CD4-positive, CD25-positive, alpha-beta regulatory T cell (primary cell): ENCODE data around the gene USP12. TPM values are rescaled to one million over a fixed set of nuclear protein-coding genes. Genes with fewer than 3 reads are reported as not detected.
A peak's percentile ranks its signal among the peaks of the same experiment; 100 is the strongest.

Experiments
- ATAC-seq, 2 donors: fragments of 150-1000 bp; cut with Tn5 transposase; one replicate each; pipeline ENCODE4 v1.10.0; 2021; ENCODE audit warnings: low read depth in 2 of 2, moderate number of reproducible peaks in 2 of 2, moderate library complexity in 1 of 2
- DNase-seq, 3 donors: peaks; one replicate each; pipeline versions ENCODE4 v3.0.0 to v3.0.0-alpha.2; 2012 to 2022; ENCODE audit warnings: mixed read lengths in 1 of 3
- H3K27ac ChIP-seq: one replicate; pipeline ENCODE4 v1.7.0; 2013; ENCODE audit warnings: mild to moderate bottlenecking, low read length; ENCODE audit not compliant: insufficient read depth, poor library complexity, severe bottlenecking
- H3K27me3 ChIP-seq: one replicate; pipeline ENCODE4 v1.7.0; 2013; ENCODE audit warnings: low read length; ENCODE audit not compliant: control insufficient read depth, insufficient read depth
- H3K36me3 ChIP-seq: one replicate; pipeline ENCODE4 v1.7.0; 2013; ENCODE audit warnings: mild to moderate bottlenecking, low read length, moderate library complexity; ENCODE audit not compliant: control insufficient read depth, insufficient read depth
- H3K4me1 ChIP-seq: 2 replicates; pipeline ENCODE4 v1.7.0; 2013; ENCODE audit warnings: mild to moderate bottlenecking, low read length; ENCODE audit not compliant: insufficient read depth, control insufficient read depth, poor library complexity, severe bottlenecking
- H3K4me3 ChIP-seq: one replicate; pipeline ENCODE4 v1.7.0; 2013; ENCODE audit warnings: low read depth, mild to moderate bottlenecking, low read length, moderate library complexity
- H3K9me3 ChIP-seq, 2 experiments: 1 replicate in 1 of 2; 2 replicates in 1 of 2; pipeline ENCODE4 v1.7.0; 2013; ENCODE audit warnings: low read length in 2 of 2, mild to moderate bottlenecking in 1 of 2, moderate library complexity in 1 of 2; ENCODE audit not compliant: control insufficient read depth in 2 of 2
- H3K27ac Mint-ChIP-seq, 3 donors: one replicate each; pipeline ENCODE4 v1.8.0; 2020 to 2022; ENCODE audit warnings: mild to moderate bottlenecking in 3 of 3, mixed read lengths in 3 of 3, moderate library complexity in 2 of 3
- H3K27me3 Mint-ChIP-seq: one replicate; pipeline ENCODE4 v1.8.0; 2022; ENCODE audit warnings: mild to moderate bottlenecking, mixed read lengths
- H3K36me3 Mint-ChIP-seq: one replicate; pipeline ENCODE4 v1.8.0; 2020; ENCODE audit warnings: mixed read lengths
- H3K4me1 Mint-ChIP-seq, 4 donors: one replicate each; pipeline ENCODE4 v1.8.0; 2020 to 2022; ENCODE audit warnings: mixed read lengths in 4 of 4, mild to moderate bottlenecking in 1 of 4
- H3K4me3 Mint-ChIP-seq, 4 donors: one replicate each; pipeline ENCODE4 v1.8.0; 2020 to 2022; ENCODE audit warnings: mild to moderate bottlenecking in 4 of 4, mixed read lengths in 4 of 4, moderate library complexity in 3 of 4
- H3K9me3 Mint-ChIP-seq, 7 donors: one replicate each; pipeline ENCODE4 v1.8.0; 2020 to 2022; ENCODE audit warnings: mixed read lengths in 7 of 7, mild to moderate bottlenecking in 3 of 7, moderate library complexity in 2 of 7
- polyA plus RNA-seq, 4 donors: library from polyadenylated mRNA; unstranded; fragments of 300-500 nt; fragmentation: Illumina TruSeq; gene quantifications; one replicate each; pipeline ENCODE4 v1.2.3, GENCODE V29; 2021
- total RNA-seq: library from RNA; stranded (reverse); gene quantifications from one replicate; pipeline ENCODE4 v1.2.3, GENCODE V29; 2022

Gene USP12
- total and polyA plus RNA-seq, 5 donors from 2014 or later: 13.5 to 67.6 (median 16.9) TPM

- Mint-ChIP-seq H3K27ac (no peak overlapping the region), H3K4me3 (no peak overlapping the region), H3K4me1 (peaks cover 0 to 5% (median 2%) of the 10 kb centered on the region in 4 donors), H3K27me3 (peaks cover 9% of the 10 kb centered on the region), H3K36me3 (no peaks in the 10 kb centered on the region), H3K9me3 (peaks cover 0 to 2% (median 0%) of the 10 kb centered on the region in 7 donors)
- Histone ChIP-seq H3K4me3 (no peak overlapping the region), H3K27me3 (peaks cover 5% of the 10 kb centered on the region), H3K9me3 (no peaks in the 10 kb centered on the region), H3K27ac (no peak overlapping the region), H3K4me1 (no peaks in the 10 kb centered on the region), H3K36me3 (no peaks in the 10 kb centered on the region)
- DNase-seq (no peak), ATAC-seq (no peak)
Measured at GRCh38 chr13:27037171-27037570, 134.4 kb downstream of the USP12 start.

DNA sequence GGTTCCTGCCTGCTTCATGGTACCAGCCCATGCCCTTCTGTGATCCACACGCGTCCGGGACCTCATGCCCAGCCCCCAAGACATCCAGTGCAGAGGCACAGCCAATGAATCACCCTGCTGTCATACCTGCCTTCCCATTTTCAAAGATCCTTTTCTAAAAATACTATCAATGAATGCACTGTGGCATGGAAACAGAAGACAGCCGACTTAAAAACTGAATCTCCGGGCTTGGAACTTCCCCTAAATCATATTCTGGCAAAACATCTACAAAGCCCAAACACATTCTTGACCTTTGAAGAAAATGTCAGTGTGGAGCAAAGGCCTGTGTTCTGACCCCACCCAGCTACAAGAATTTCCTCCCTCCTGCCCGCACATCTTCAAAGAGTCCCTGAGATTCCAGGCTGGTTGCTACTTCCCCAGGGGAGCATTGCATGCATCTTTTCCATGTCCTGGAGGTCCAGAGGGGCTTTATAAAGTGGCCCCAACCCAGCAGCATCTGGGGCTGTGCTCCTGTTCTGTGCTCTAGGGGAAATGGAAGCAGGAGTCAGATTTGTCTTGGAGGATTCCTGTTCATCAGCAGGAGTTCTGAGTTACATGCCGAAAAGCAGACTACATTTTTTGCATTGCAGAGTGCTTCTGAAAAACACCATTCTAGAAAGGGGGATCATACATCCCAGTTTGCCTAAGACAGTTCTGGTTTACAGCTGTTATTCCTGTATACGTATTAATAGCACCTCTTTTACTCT is 135.2 kb downstream of the USP12 start:
- peaks cover 0 to 2% (median 0%) of the 10 kb centered on the region in 7 donors for H3K9me3 Mint-ChIP-seq
- no peaks in the 10 kb centered on the region for H3K36me3 Mint-ChIP-seq
- no peaks in the 10 kb centered on the region for H3K4me1 ChIP-seq
- H3K27ac Mint-ChIP-seq: no peak overlapping the region
- peaks cover 0 to 5% (median 2%) of the 10 kb centered on the region in 4 donors for H3K4me1 Mint-ChIP-seq
- H3K9me3 ChIP-seq: no peaks in the 10 kb centered on the region
- no peak for DNase-seq
- no peak for ATAC-seq
- H3K4me3 ChIP-seq: no peak overlapping the region
- no peaks in the 10 kb centered on the region for H3K36me3 ChIP-seq
- H3K27ac ChIP-seq: no peak overlapping the region
- H3K27me3 ChIP-seq: peaks cover 6% of the 10 kb centered on the region
- H3K4me3 Mint-ChIP-seq: no peak overlapping the region
- peaks cover 9% of the 10 kb centered on the region for H3K27me3 Mint-ChIP-seq

- Mint-ChIP-seq H3K4me3 (no peak overlapping the region), H3K9me3 (peaks cover 0 to 2% (median 0%) of the 10 kb centered on the region in 7 donors), H3K4me1 (peaks cover 0 to 5% (median 2%) of the 10 kb centered on the region in 4 donors), H3K27me3 (peaks cover 9% of the 10 kb centered on the region), H3K36me3 (no peaks in the 10 kb centered on the region), H3K27ac (no peak overlapping the region)
- no peaks in the 10 kb centered on the region for H3K9me3 ChIP-seq
- no peak overlapping the region for H3K4me3 ChIP-seq
- no peak overlapping the region for H3K27ac ChIP-seq
- H3K27me3 ChIP-seq: peaks cover 8% of the 10 kb centered on the region
- no peaks in the 10 kb centered on the region for H3K4me1 ChIP-seq
- ATAC-seq (no peak), DNase-seq (no peak)
- H3K36me3 ChIP-seq: no peaks in the 10 kb centered on the region
Measured at GRCh38 chr13:27035892-27036235, 135.7 kb downstream of the USP12 start.

DNA sequence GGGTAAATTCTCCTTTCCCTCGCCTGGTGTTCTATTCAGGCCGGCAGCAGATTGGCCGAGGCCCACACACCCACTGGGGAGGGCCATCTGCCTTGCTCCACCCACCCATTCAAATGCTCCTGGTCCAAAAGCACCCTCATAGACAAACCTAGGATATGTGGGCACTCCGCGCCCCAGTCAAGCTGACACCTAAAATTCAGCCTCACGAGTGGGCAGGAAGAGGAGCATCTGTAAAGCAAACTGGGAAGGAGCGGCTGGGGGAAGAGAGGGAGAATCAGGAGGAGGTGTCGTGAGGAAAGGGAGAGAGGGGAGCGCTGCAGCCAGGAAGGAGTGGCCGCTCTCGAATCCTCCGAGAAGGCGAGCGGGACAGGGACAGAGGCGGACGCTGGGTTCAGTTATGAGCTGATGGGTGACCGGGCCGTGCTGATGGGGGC is 136.9 kb downstream of the USP12 start:
- no peaks in the 10 kb centered on the region for H3K4me1 ChIP-seq
- H3K36me3 ChIP-seq: no peaks in the 10 kb centered on the region
- Mint-ChIP-seq H3K9me3 (peaks cover 0 to 2% (median 0%) of the 10 kb centered on the region in 7 donors), H3K27ac (peak overlapping the region in 1 of 3 donors; percentile 57), H3K4me1 (peaks cover 0 to 5% (median 2%) of the 10 kb centered on the region in 4 donors), H3K36me3 (no peaks in the 10 kb centered on the region), H3K27me3 (peaks cover 15% of the 10 kb centered on the region), H3K4me3 (no peak overlapping the region)
- H3K27me3 ChIP-seq: peaks cover 8% of the 10 kb centered on the region
- H3K4me3 ChIP-seq: no peak overlapping the region
- ATAC-seq (no peak), DNase-seq (no peak)
- H3K9me3 ChIP-seq: no peaks in the 10 kb centered on the region
- no peak overlapping the region for H3K27ac ChIP-seq

DNA sequence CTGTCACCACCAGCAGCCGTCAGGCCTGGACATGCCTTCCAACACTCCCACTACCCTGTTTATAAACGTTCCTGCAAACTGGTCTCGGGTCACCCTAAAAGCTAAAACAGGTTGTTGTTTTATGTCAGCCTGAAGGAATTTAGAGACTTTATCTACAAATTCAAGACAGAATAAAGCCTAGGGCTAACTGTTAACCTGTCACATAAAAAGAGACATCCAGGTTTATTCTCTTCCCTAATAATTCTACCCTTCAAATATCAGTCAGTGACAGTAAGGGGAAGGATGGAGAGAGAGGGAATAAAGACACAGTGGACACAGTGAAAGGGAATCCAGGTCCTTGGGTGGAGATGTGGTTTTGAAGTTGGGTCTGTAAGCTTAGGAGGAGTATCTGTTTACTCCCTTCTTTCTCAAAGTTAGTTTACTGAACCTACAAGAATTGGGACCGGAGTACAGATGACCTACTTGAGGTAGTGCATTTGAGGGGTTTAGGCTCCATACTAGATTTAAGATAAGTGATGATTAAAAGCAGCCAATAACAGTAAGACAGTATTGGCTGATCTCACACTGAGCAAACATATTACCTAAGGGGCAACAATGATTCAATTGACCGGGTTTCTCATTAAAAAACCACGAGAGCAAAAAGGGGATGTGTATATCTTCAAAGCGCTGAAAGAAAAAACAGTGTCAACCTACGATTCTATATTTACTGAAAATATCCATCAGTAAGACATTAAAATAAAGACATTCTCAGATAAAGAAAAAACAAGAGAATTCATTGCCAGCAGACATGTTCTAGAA is 142.7 kb downstream of the USP12 start:
- H3K9me3 Mint-ChIP-seq: peaks cover 0 to 2% (median 0%) of the 10 kb centered on the region in 7 donors
- H3K27me3 ChIP-seq: peaks cover 7% of the 10 kb centered on the region
- H3K9me3 ChIP-seq: no peaks in the 10 kb centered on the region
- no peak overlapping the region for H3K27ac ChIP-seq
- H3K36me3 ChIP-seq: no peaks in the 10 kb centered on the region
- H3K27ac Mint-ChIP-seq: no peak overlapping the region
- no peaks in the 10 kb centered on the region for H3K4me1 ChIP-seq
- no peak overlapping the region for H3K4me3 Mint-ChIP-seq
- H3K27me3 Mint-ChIP-seq: peaks cover 33% of the 10 kb centered on the region
- peaks cover 0 to 2% (median 0%) of the 10 kb centered on the region in 4 donors for H3K4me1 Mint-ChIP-seq
- H3K36me3 Mint-ChIP-seq: no peaks in the 10 kb centered on the region
- ATAC-seq (no peak), DNase-seq (no peak)
- H3K4me3 ChIP-seq: no peak overlapping the region

- ATAC-seq: no peak
- Histone ChIP-seq H3K9me3 (no peaks in the 10 kb centered on the region), H3K4me3 (no peak overlapping the region), H3K4me1 (no peaks in the 10 kb centered on the region), H3K27me3 (peaks cover 7% of the 10 kb centered on the region), H3K27ac (no peak overlapping the region), H3K36me3 (no peaks in the 10 kb centered on the region)
- Mint-ChIP-seq H3K9me3 (peaks cover 0 to 2% (median 0%) of the 10 kb centered on the region in 7 donors), H3K4me3 (no peak overlapping the region), H3K27me3 (peaks cover 30% of the 10 kb centered on the region), H3K27ac (no peak overlapping the region), H3K4me1 (peaks cover 0 to 2% (median 0%) of the 10 kb centered on the region in 4 donors), H3K36me3 (no peaks in the 10 kb centered on the region)
- no peak for DNase-seq
Measured at GRCh38 chr13:27027086-27027667, 144.4 kb downstream of the USP12 start.

DNA sequence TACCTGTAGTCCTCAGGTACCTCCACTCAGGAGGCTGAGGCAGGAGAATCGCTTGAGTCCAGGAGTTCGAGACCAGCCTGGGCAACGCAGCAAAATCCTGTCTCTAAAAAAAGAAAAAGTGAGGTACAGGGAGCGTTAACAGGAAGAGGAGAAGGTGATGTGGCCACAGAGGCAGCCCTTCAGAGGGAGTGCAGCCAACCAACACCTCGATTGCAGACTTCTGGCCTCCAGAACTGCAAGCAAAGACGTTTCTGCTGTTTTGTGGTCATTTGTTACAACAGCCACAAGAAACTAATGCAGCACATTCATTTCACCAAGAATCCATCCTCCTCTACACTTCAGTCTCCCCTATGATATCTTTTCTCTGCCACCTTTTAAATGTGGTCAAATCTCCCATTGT is 145.2 kb downstream of the USP12 start:
- no peaks in the 10 kb centered on the region for H3K36me3 Mint-ChIP-seq
- Histone ChIP-seq H3K27ac (no peak overlapping the region), H3K9me3 (no peaks in the 10 kb centered on the region), H3K4me1 (no peaks in the 10 kb centered on the region), H3K36me3 (no peaks in the 10 kb centered on the region), H3K4me3 (no peak overlapping the region), H3K27me3 (peaks cover 5% of the 10 kb centered on the region)
- H3K9me3 Mint-ChIP-seq: peaks cover 0 to 2% (median 0%) of the 10 kb centered on the region in 7 donors
- ATAC-seq: no peak
- peaks cover 0 to 2% (median 0%) of the 10 kb centered on the region in 4 donors for H3K4me1 Mint-ChIP-seq
- H3K27me3 Mint-ChIP-seq: peaks cover 30% of the 10 kb centered on the region
- H3K4me3 Mint-ChIP-seq: no peak overlapping the region
- DNase-seq: no peak
- H3K27ac Mint-ChIP-seq: no peak overlapping the region
